Measurements from ENCODE around the gene LIN28A. TPM values are rescaled to one million over a fixed set of nuclear protein-coding genes. Genes with fewer than 3 reads are reported as not detected.

LIN28A gene
- polyA plus RNA-seq, 1 of the 3 experiments (the other 2 are of a cell fraction): not detected

- ChIA-PET CTCF (interaction anchor here (0.7 to 2.2 kb wide), 6 partner anchors 9 to 116 kb away, joined by 3 to 7 read pairs (median 4); no protein-coding TSS in a partner anchor), POLR2A (no interaction called here)
- Histone ChIP-seq H3K4me1 (ENCODE audit: control insufficient read depth in 1 of 2, insufficient read depth in 2 of 2, low read depth in 1 of 2, low read length in 1 of 2) (no peaks in the 10 kb centered on the region), H4K20me1 (ENCODE audit: insufficient read depth) (no peaks in the 10 kb centered on the region), H3K27ac (ENCODE audit: low read depth in 2 of 2, low read length in 1 of 2) (no peak overlapping the region), H3K9me3 (no peaks in the 10 kb centered on the region), H3K4me2 (no peak overlapping the region), H3K4me3 (ENCODE audit: low read depth in 2 of 2, low read length in 1 of 2) (no peak overlapping the region), H3K36me3 (replicated peaks in 1 of 2; ENCODE audit: control insufficient read depth in 1 of 2, insufficient read depth in 2 of 2, low read length in 1 of 2) (no peaks in the 10 kb centered on the region), H3F3A (replicated peaks; ENCODE audit: insufficient read depth) (no peaks in the 10 kb centered on the region), H3K9ac (no peak overlapping the region), H2AFZ (ENCODE audit: low read depth) (no peak overlapping the region), H3K27me3 (ENCODE audit: insufficient read depth) (no peaks in the 10 kb centered on the region), H3K9me2 (no peaks in the 10 kb centered on the region), H3K79me2 (ENCODE audit: insufficient read depth) (no peaks in the 10 kb centered on the region)
- TF ChIP-seq TAF1 (IDR thresholded peaks at IDR 0.05; ENCODE audit: borderline replicate concordance, low read depth, low read length): no peak
- TF ChIP-seq SMC3 (IDR thresholded peaks at IDR 0.05; ENCODE audit: low read depth, low read length): peak; percentile 47
- peak; percentile 77 for TF ChIP-seq CTCF (IDR thresholded peaks at IDR 0.05)
- peak; percentile 71 for TF ChIP-seq RAD21 (IDR thresholded peaks at IDR 0.05; ENCODE audit: low read length)
- WGBS (ENCODE audit: low lambda C conversion rate): 27% methylated on average over 3 of the region's 3 CpGs
- peak; percentile 53 for DNase-seq
Measured at GRCh38 chr1:26391450-26391849, 19.2 kb upstream of the LIN28A start.

- TF ChIP-seq PBX3 (IDR thresholded peaks at IDR 0.05) (no peak), RXRA (IDR thresholded peaks at IDR 0.05; ENCODE audit: borderline replicate concordance, low read depth) (no peak), USF2 (IDR thresholded peaks at IDR 0.05; ENCODE audit: borderline replicate concordance, low read depth, low read length) (no peak), JUND (IDR thresholded peaks at IDR 0.05) (no peak), POLR2AphosphoS5 (IDR thresholded peaks at IDR 0.05; ENCODE audit: low read depth, low read length) (no peak), GATA2 (CRISPR knock-in tag; IDR thresholded peaks at IDR 0.05) (no peak), EP300 (IDR thresholded peaks at IDR 0.05; ENCODE audit: borderline replicate concordance in 1 of 2, low read depth in 1 of 2, low read length in 1 of 2) (no peak)
- ChIA-PET POLR2A (no interaction called here), CTCF (interaction anchor here (1.0 to 4.5 kb wide), 10 partner anchors 10 to 357 kb away, joined by 3 to 21 read pairs (median 3); no protein-coding TSS in a partner anchor)
- Histone ChIP-seq H3K27ac (ENCODE audit: low read depth in 2 of 2, low read length in 1 of 2) (no peak overlapping the region), H3K9me2 (no peaks in the 10 kb centered on the region), H2AFZ (ENCODE audit: low read depth) (no peak overlapping the region), H3K9me3 (no peaks in the 10 kb centered on the region), H3K4me3 (ENCODE audit: low read depth in 2 of 2, low read length in 1 of 2) (no peak overlapping the region), H4K20me1 (ENCODE audit: insufficient read depth) (no peaks in the 10 kb centered on the region), H3K4me1 (ENCODE audit: control insufficient read depth in 1 of 2, insufficient read depth in 2 of 2, low read depth in 1 of 2, low read length in 1 of 2) (no peaks in the 10 kb centered on the region), H3K4me2 (no peak overlapping the region), H3K79me2 (ENCODE audit: insufficient read depth) (no peaks in the 10 kb centered on the region), H3K9ac (no peak overlapping the region), H3K27me3 (ENCODE audit: insufficient read depth) (no peaks in the 10 kb centered on the region), H3K36me3 (replicated peaks in 1 of 2; ENCODE audit: control insufficient read depth in 1 of 2, insufficient read depth in 2 of 2, low read length in 1 of 2) (no peaks in the 10 kb centered on the region), H3F3A (replicated peaks; ENCODE audit: insufficient read depth) (no peaks in the 10 kb centered on the region)
- WGBS (ENCODE audit: low lambda C conversion rate): 86% methylated on average over 8 of the region's 8 CpGs
- no peak for DNase-seq
Measured at GRCh38 chr1:26395754-26396153, 14.9 kb upstream of the LIN28A start.

All from SK-N-SH (cell line).